ENCODE measurements around the gene CKMT2. TPM values are rescaled to one million over a fixed set of nuclear protein-coding genes. Genes with fewer than 3 reads are reported as not detected.

CKMT2 gene
- total RNA-seq, 4 donors from 2014 or later: 1.5 to 2.8 (median 2.4) TPM

- TF ChIP-seq, protein P1, sequence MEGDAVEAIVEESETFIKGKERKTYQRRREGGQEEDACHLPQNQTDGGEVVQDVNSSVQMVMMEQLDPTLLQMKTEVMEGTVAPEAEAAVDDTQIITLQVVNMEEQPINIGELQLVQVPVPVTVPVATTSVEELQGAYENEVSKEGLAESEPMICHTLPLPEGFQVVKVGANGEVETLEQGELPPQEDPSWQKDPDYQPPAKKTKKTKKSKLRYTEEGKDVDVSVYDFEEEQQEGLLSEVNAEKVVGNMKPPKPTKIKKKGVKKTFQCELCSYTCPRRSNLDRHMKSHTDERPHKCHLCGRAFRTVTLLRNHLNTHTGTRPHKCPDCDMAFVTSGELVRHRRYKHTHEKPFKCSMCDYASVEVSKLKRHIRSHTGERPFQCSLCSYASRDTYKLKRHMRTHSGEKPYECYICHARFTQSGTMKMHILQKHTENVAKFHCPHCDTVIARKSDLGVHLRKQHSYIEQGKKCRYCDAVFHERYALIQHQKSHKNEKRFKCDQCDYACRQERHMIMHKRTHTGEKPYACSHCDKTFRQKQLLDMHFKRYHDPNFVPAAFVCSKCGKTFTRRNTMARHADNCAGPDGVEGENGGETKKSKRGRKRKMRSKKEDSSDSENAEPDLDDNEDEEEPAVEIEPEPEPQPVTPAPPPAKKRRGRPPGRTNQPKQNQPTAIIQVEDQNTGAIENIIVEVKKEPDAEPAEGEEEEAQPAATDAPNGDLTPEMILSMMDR (IDR thresholded peaks at IDR 0.05; ENCODE audit: low read depth): no peak
These were observed 17.0 kb upstream of the CKMT2 start for GRCh38 chr5:81216152-81216551.

- TF ChIP-seq, protein P1 (IDR thresholded peaks at IDR 0.05; ENCODE audit: low read depth): no peak
These were observed 13.7 kb upstream of the CKMT2 start for GRCh38 chr5:81219389-81219788.

DNA sequence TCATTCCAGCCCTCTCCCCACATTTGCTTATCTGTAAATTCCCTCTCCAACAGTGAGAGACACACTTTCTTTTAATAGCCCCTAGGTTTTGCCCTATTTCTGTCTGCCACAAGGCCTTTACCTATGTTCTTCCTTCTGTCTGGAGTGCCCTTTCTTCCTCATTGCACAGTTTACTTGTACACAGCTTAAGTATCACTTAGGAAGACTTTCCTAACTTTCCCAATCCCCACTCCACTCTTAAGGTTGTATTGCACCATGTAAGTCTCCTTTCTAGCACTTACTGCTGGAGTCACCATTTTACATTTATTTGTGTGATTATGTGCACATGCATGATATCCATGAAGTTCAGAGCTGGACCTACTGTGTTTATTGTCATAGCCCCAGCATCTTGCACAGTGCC, 10.8 kb upstream of the CKMT2 start:
- TF ChIP-seq, protein P1 (IDR thresholded peaks at IDR 0.05; ENCODE audit: low read depth): no peak

GRCh38 chr5:81225463-81225862, 7.7 kb upstream of the CKMT2 start:
- TF ChIP-seq, protein P1 (IDR thresholded peaks at IDR 0.05; ENCODE audit: low read depth): no peak

DNA sequence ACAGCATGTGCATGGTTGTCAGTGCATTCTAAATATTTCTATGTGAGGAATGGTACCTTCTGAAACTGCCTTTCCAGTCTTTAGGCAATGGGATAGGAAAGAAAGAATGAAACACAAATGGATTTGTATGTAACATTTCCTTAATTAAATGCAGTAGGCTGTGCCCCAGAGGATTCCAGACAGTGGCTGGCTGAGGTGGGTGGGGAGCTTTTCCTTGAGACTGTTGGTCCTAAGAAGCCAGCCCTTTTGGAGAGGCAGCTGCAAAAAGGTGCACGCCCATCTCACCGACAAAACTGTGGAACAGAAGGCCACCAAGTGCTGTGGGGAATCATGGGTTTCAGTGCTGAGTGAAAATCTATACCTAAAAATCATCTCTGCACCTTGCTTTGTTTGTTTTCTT, 6.8 kb upstream of the CKMT2 start:
- TF ChIP-seq, protein P1 (IDR thresholded peaks at IDR 0.05; ENCODE audit: low read depth): no peak

GRCh38 chr5:81226949-81227348, 6.2 kb upstream of the CKMT2 start:
- TF ChIP-seq, protein P1 (IDR thresholded peaks at IDR 0.05; ENCODE audit: low read depth): no peak

GRCh38 chr5:81228084-81228483, 5.0 kb upstream of the CKMT2 start:
- TF ChIP-seq, protein P1 (IDR thresholded peaks at IDR 0.05; ENCODE audit: low read depth): no peak
